Nephron (organoid): Measurements from ENCODE around the gene FLVCR1.
A peak's percentile ranks its signal among the peaks of the same experiment; 100 is the strongest.
"Not testable (repeated sequence)": the region's sequence is repeated elsewhere in the genome, so short reads cannot be mapped to it uniquely, and the experiment has no call there.

ENCODE experiments used
- H3K27ac Mint-ChIP-seq, 3 experiments: 2 replicates each; pipeline ENCODE4 v1.8.0; 2020; ENCODE audit warnings: mixed read lengths in 3 of 3, mild to moderate bottlenecking in 2 of 3, moderate library complexity in 1 of 3
- H3K27me3 Mint-ChIP-seq: 2 replicates; pipeline ENCODE4 v1.8.0; 2021; ENCODE audit warnings: low read depth, mild to moderate bottlenecking, moderate library complexity, mixed read lengths
- H3K36me3 Mint-ChIP-seq: 2 replicates; pipeline ENCODE4 v1.8.0; 2020; ENCODE audit warnings: low read depth, mixed read lengths
- H3K4me1 Mint-ChIP-seq: 2 replicates; pipeline ENCODE4 v1.8.0; 2020; ENCODE audit warnings: mixed read lengths
- H3K4me3 Mint-ChIP-seq, 3 experiments: 2 replicates each; pipeline ENCODE4 v1.8.0; 2020; ENCODE audit warnings: mild to moderate bottlenecking in 3 of 3, mixed read lengths in 3 of 3, moderate library complexity in 2 of 3
- H3K9me3 Mint-ChIP-seq: 2 replicates; pipeline ENCODE4 v1.8.0; 2020; ENCODE audit warnings: mixed read lengths
- CTCF ChIP-seq, 3 experiments: fragments of 200-600 bp; sonication (generic); IDR thresholded peaks; one replicate each; pipeline ENCODE4 v1.5.0; 2021; ENCODE audit warnings: antibody characterized with exemption in 3 of 3; ENCODE audit not compliant: unreplicated experiment in 3 of 3

Gene FLVCR1

GRCh38 chr1:212822956-212823355 is 35.1 kb upstream of the FLVCR1 start:
- no peak overlapping the region for H3K4me3 Mint-ChIP-seq

GRCh38 chr1:212824201-212824600 is 33.9 kb upstream of the FLVCR1 start:
- TF ChIP-seq CTCF (IDR thresholded peaks at IDR 0.05; ENCODE audit: unreplicated experiment in 3 of 3) = no peak
- no peak overlapping the region for H3K27ac Mint-ChIP-seq
- H3K9me3 Mint-ChIP-seq = peaks cover 15% of the 10 kb centered on the region
- H3K4me3 Mint-ChIP-seq = no peak overlapping the region
- peaks cover 8% of the 10 kb centered on the region for H3K27me3 Mint-ChIP-seq
- H3K36me3 Mint-ChIP-seq = no peaks in the 10 kb centered on the region
- H3K4me1 Mint-ChIP-seq = no peaks in the 10 kb centered on the region

More at GRCh38 chr1:212822956-212823355, 35.1 kb upstream of the FLVCR1 start:
- no peak for TF ChIP-seq CTCF (IDR thresholded peaks at IDR 0.05; ENCODE audit: unreplicated experiment in 3 of 3)
- H3K4me1 Mint-ChIP-seq = no peaks in the 10 kb centered on the region
- H3K9me3 Mint-ChIP-seq = peaks cover 15% of the 10 kb centered on the region
- no peaks in the 10 kb centered on the region for H3K36me3 Mint-ChIP-seq
- peaks cover 7% of the 10 kb centered on the region for H3K27me3 Mint-ChIP-seq
- no peak overlapping the region for H3K27ac Mint-ChIP-seq

GRCh38 chr1:212825798-212826452 is 32.1 kb upstream of the FLVCR1 start:
- H3K36me3 Mint-ChIP-seq = no peaks in the 10 kb centered on the region
- H3K27ac Mint-ChIP-seq = peak overlapping the region in 2 of 3 experiments; percentile 33 to 71
- no peak for TF ChIP-seq CTCF (IDR thresholded peaks at IDR 0.05; ENCODE audit: unreplicated experiment in 3 of 3)
- peaks cover 15% of the 10 kb centered on the region for H3K9me3 Mint-ChIP-seq
- H3K4me1 Mint-ChIP-seq = no peaks in the 10 kb centered on the region
- no peak overlapping the region for H3K4me3 Mint-ChIP-seq
- peaks cover 8% of the 10 kb centered on the region for H3K27me3 Mint-ChIP-seq

- Mint-ChIP-seq H3K27me3 (peaks cover 8% of the 10 kb centered on the region), H3K36me3 (no peaks in the 10 kb centered on the region), H3K9me3 (peaks cover 15% of the 10 kb centered on the region), H3K4me3 (no peak overlapping the region), H3K4me1 (no peaks in the 10 kb centered on the region), H3K27ac (peak overlapping the region in 1 of 3 experiments; percentile 21)
- no peak for TF ChIP-seq CTCF (IDR thresholded peaks at IDR 0.05; ENCODE audit: unreplicated experiment in 3 of 3)
Observed at GRCh38 chr1:212827171-212827776, 30.8 kb upstream of the FLVCR1 start.

DNA sequence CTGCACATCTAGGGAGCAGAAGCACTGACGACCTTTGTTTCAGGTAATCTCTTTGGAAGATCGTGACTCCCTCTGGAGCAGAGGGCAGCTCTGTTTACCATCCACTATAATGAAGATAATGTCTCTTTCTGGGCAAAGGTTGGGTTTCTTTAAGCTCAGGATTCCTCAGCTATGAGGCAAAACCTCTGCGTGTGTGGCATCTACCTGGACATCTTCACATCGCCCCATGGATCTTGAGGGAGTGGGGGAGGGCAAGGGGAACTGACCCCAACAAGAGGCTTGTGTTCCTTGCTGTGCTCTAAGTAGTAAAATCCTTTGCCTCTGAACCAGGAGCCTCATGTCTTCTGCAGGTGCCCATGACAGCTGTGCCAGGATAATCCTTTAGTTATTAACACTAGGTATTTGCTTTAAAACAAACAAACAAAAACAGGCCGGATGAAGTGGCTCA is 30.2 kb upstream of the FLVCR1 start:
- Mint-ChIP-seq H3K9me3 (peaks cover 15% of the 10 kb centered on the region), H3K27ac (peak overlapping the region in 1 of 3 experiments; percentile 21), H3K4me1 (no peaks in the 10 kb centered on the region), H3K4me3 (no peak overlapping the region), H3K27me3 (peaks cover 8% of the 10 kb centered on the region), H3K36me3 (no peaks in the 10 kb centered on the region)
- TF ChIP-seq CTCF (IDR thresholded peaks at IDR 0.05; ENCODE audit: unreplicated experiment in 3 of 3) = no peak

- no peak for TF ChIP-seq CTCF (IDR thresholded peaks at IDR 0.05; ENCODE audit: unreplicated experiment in 3 of 3)
- H3K27ac Mint-ChIP-seq = no peak overlapping the region
- no peak overlapping the region for H3K4me3 Mint-ChIP-seq
- H3K36me3 Mint-ChIP-seq = no peaks in the 10 kb centered on the region
- H3K9me3 Mint-ChIP-seq = peaks cover 15% of the 10 kb centered on the region
- H3K27me3 Mint-ChIP-seq = peaks cover 8% of the 10 kb centered on the region
- no peaks in the 10 kb centered on the region for H3K4me1 Mint-ChIP-seq
Observed at GRCh38 chr1:212828395-212828794, 29.7 kb upstream of the FLVCR1 start.

DNA sequence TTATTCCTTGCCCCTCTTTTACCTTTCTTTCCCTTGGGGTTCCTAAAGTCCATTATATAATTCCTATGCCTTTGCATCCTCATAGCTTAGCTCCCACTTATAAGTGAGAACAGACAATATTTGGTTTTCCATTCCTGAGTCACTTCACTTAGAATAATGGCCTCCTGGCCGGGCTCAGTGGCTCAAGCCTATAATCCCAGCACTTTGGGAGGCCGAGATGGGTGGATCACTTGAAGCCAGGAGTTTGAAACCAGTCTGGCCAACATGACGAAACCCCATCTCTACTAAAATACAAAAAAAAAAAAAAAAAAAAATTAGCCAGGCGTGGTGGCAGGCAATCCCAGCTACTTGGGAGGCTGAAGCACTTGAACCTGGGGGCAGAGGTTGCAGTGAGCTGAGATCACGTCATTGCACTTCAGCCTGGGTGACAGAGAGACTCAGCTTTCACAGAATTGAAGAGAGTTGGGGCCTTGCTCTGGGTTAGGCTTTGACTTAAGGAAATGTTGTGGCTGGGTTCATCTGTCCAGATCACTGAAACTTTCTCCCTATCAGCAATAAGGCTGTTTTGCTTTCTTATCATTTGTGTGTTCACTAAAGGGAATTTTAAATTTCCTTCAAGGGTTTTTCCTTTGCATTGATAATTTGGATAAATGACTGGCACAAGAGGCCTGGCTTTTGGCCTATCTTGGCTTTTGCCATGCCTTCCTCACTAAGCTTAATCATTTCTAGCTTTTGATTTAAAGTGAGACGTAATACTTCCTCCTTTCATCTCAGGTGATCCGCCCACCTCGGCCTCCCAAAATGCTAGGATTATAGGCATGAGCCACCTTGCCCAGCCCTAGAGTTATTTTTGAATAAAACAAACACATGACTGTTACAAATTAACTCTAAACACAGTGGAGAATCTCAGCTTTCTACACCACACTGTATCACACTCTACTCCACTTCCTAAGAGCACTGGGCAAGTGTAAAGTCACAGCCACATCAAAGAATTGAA is 24.6 kb upstream of the FLVCR1 start:
- H3K27ac Mint-ChIP-seq = peak overlapping the region; percentile 78 to 94 (median 85)
- not testable (repeated sequence) for H3K27me3 Mint-ChIP-seq, H3K4me3 Mint-ChIP-seq, H3K4me1 Mint-ChIP-seq, H3K36me3 Mint-ChIP-seq, H3K9me3 Mint-ChIP-seq
